GM12873 (cell line): ENCODE results near the gene STRBP.

ENCODE experiments used
- TF ChIP-seq, protein P1 (sequence below): IDR thresholded peaks from 2 replicates; pipeline ENCODE4 v1.5.1; 2012; ENCODE audit warnings: low read depth, mild to moderate bottlenecking, moderate library complexity, low read length, control low read depth; ENCODE audit not compliant: insufficient read depth; ENCODE audit errors: missing control alignments

The STRBP gene

GRCh38 chr9:123266655-123267399 lies 1.6 kb downstream of the STRBP start:
- TF ChIP-seq, protein P1, sequence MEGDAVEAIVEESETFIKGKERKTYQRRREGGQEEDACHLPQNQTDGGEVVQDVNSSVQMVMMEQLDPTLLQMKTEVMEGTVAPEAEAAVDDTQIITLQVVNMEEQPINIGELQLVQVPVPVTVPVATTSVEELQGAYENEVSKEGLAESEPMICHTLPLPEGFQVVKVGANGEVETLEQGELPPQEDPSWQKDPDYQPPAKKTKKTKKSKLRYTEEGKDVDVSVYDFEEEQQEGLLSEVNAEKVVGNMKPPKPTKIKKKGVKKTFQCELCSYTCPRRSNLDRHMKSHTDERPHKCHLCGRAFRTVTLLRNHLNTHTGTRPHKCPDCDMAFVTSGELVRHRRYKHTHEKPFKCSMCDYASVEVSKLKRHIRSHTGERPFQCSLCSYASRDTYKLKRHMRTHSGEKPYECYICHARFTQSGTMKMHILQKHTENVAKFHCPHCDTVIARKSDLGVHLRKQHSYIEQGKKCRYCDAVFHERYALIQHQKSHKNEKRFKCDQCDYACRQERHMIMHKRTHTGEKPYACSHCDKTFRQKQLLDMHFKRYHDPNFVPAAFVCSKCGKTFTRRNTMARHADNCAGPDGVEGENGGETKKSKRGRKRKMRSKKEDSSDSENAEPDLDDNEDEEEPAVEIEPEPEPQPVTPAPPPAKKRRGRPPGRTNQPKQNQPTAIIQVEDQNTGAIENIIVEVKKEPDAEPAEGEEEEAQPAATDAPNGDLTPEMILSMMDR = no peak

DNA sequence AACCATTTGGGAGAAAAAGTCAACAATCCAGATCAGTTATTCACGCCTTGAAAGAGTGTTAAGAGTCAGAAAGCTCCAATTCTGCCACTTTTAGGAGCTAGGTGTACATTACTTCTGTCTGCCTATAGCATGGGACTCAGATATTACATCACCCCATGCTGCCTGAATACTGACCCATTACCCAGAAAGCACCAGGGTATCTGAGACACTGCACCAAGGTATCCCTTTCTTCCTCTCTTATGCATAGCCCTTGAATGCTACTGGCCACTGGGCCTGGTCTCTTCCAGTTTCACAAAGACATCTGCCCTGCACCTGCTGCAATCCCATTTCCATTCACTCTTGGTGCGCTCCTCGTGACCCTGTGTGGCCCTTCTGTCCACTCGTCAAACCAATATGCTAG lies 2.6 kb downstream of the STRBP start:
- TF ChIP-seq, protein P1 = no peak

DNA sequence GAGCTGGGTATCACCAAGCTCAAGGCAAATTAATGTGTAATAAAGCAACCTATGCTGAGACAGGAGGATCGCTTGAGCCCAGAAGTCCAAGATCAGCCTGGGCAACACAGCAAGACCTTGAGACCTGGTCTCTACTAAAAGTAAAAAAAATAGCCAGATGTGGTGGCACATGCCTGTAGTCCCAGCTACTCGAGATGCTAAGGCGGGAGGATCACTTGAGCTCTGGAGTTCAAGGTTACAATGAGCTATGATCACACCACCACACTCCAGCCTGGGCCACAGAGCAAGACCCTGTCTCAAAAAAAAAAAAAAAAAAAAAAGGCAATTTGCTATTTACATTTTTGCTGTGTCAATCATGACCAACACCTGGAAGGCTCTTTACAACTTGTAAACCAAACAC lies 5.2 kb downstream of the STRBP start:
- TF ChIP-seq, protein P1 = no peak

DNA sequence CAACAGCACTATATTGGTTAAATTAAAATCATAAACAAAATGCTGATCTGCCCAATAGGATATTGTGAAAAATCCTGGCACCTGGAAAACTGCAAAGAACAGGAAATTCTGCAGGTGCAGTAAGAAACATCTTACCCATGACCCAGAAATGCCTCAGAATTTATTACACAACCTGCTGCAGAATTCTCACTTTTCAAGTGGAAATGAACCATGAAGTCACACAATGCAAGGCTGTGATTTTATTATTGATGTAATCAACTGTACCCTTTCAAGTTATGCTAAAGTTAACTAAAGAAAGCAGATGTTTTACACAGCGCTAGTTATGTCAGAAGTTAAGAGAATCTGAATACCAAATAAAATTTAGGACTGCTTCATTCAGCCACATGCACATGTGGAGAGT lies 6.0 kb downstream of the STRBP start:
- TF ChIP-seq, protein P1 = no peak

DNA sequence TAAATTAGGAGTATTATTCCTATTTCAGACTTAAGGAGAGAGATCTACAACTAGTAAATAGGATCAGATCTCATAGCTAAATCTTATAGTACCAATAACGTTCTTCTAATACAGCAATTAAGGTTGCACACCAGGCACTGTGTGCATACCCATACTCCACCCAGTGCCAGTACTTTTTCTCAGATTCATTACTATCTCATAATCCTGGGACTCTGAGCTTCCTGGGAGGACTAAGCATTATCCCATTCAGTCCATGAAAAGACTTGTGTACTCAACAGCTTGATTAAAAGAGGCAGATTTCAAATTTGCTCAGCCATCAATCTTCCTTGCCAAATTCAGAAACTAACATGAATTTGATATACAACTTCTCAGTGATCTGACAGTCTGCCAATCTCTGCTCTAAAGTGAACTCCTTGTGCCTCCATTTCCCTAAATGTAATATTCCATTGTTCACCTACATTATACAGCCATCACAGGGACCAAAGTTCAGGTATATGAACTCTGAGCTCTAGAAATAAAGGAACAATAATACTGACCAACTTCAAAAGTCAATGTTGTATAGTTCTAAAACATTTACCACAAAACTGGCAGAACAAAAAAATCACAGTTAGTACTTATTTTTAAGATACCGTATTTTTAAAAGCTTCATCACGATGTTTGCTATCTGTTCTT lies 7.2 kb downstream of the STRBP start:
- TF ChIP-seq, protein P1 = no peak

- TF ChIP-seq, protein P1 = no peak
Measured at GRCh38 chr9:123260340-123260739, 8.0 kb downstream of the STRBP start.

DNA sequence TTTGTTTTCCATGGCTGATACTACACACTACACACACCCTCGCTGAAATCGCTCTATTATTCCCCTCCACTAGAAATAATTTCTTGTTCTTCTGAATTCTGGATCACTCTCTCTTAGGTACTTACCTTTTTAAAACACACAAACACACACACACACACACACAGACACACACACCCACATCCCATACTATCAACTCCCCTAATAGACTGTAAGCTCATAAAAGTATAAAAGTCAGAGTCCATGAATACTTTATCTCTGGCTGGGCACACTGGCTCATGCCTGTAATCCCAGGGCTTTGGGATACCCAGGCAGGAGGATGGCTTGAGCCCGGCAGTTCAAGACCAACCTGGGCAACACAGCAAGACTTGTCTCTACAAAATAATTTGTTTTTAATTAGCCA lies 11.1 kb downstream of the STRBP start:
- TF ChIP-seq, protein P1 = no peak
